DOHH2 (cell line): ENCODE data around the gene SCAF8.
A peak's percentile ranks its signal among the peaks of the same experiment; 100 is the strongest.

Experiments
- H3F3A ChIP-seq: fragments of 200-600 bp; sonication (generic), shearing (Covaris generic); 2 replicates; pipeline ENCODE4 v1.6.0; 2016; ENCODE audit warnings: antibody characterized with exemption, mild to moderate bottlenecking; ENCODE audit not compliant: control insufficient read depth, insufficient read depth
- H3K27ac ChIP-seq: fragments of 200-600 bp; sonication (generic); 2 replicates; pipeline ENCODE4 v1.5.1; 2014; ENCODE audit warnings: low read depth, mild to moderate bottlenecking, low read length, moderate library complexity
- H3K27me3 ChIP-seq: fragments of 200-600 bp; sonication (generic); 2 replicates; pipeline ENCODE4 v1.6.1; 2014; ENCODE audit warnings: mild to moderate bottlenecking, low read length, mixed read lengths; ENCODE audit not compliant: control insufficient read depth
- H3K36me3 ChIP-seq: fragments of 200-600 bp; sonication (generic); 2 replicates; pipeline ENCODE4 v1.6.1; 2014; ENCODE audit warnings: mild to moderate bottlenecking, low read length, moderate library complexity, mixed read lengths; ENCODE audit not compliant: control insufficient read depth
- H3K4me1 ChIP-seq: fragments of 200-600 bp; sonication (generic); 2 replicates; pipeline ENCODE4 v1.6.1; 2014; ENCODE audit warnings: mild to moderate bottlenecking, low read length, mixed read lengths; ENCODE audit not compliant: control insufficient read depth
- H3K4me2 ChIP-seq: fragments of 200-600 bp; sonication (generic); 2 replicates; pipeline ENCODE4 v1.6.0; 2014; ENCODE audit warnings: mild to moderate bottlenecking, low read length, moderate library complexity
- H3K4me3 ChIP-seq: fragments of 200-600 bp; sonication (generic); 2 replicates; pipeline ENCODE4 v1.5.1; 2014; ENCODE audit warnings: mild to moderate bottlenecking, low read length, mixed read lengths
- H3K79me2 ChIP-seq: fragments of 200-600 bp; sonication (generic); 2 replicates; pipeline ENCODE4 v1.6.1; 2014; ENCODE audit warnings: mild to moderate bottlenecking, low read length, mixed read lengths; ENCODE audit not compliant: control insufficient read depth
- H3K9me2 ChIP-seq: fragments of 200-600 bp; sonication (generic); replicated peaks from 2 replicates; pipeline ENCODE4 v1.6.1; 2014; ENCODE audit warnings: mild to moderate bottlenecking, low read length, mixed read lengths; ENCODE audit not compliant: control insufficient read depth
- H3K9me3 ChIP-seq: fragments of 200-600 bp; sonication (generic); 2 replicates; pipeline ENCODE4 v1.6.1; 2014; ENCODE audit warnings: antibody characterized with exemption, low read length, mixed read lengths; ENCODE audit not compliant: control insufficient read depth, insufficient read depth
- H4K20me1 ChIP-seq: fragments of 200-600 bp; sonication (generic); 2 replicates; pipeline ENCODE4 v1.6.0; 2014; ENCODE audit warnings: low read depth, mild to moderate bottlenecking, antibody characterized with exemption, low read length, moderate library complexity; ENCODE audit not compliant: control insufficient read depth, insufficient read depth
- EZH2phosphoT487 ChIP-seq: fragments of 200-600 bp; sonication (generic); IDR thresholded peaks from 2 replicates; pipeline ENCODE4 v1.6.1; 2017; ENCODE audit warnings: borderline replicate concordance, mild to moderate bottlenecking, antibody characterized with exemption, low read length, moderate library complexity, mixed read lengths
- TF ChIP-seq, protein P1 (sequence below): fragments of 200-600 bp; sonication (generic); IDR thresholded peaks from one replicate; pipeline ENCODE4 v1.5.1; 2014; ENCODE audit warnings: antibody characterized with exemption, mild to moderate bottlenecking, low read depth, low read length; ENCODE audit not compliant: poor library complexity, severe bottlenecking

SCAF8 gene

GRCh38 chr6:154745243-154745642 is 12.0 kb downstream of the SCAF8 start:
- Histone ChIP-seq H3K27ac (no peak overlapping the region), H3K4me1 (peaks cover 53% of the 10 kb centered on the region), H3F3A (no peaks in the 10 kb centered on the region), H3K36me3 (peaks cover 48% of the 10 kb centered on the region), H4K20me1 (peaks cover 7% of the 10 kb centered on the region), H3K4me3 (no peak overlapping the region), H3K27me3 (no peaks in the 10 kb centered on the region), H3K79me2 (peaks cover 100% of the 10 kb centered on the region), H3K9me2 (no peaks in the 10 kb centered on the region), H3K4me2 (peak overlapping the region; percentile 13; the same call in 1 of the 2 replicates), H3K9me3 (no peaks in the 10 kb centered on the region)
- TF ChIP-seq EZH2phosphoT487, result no peak
- TF ChIP-seq, protein P1, sequence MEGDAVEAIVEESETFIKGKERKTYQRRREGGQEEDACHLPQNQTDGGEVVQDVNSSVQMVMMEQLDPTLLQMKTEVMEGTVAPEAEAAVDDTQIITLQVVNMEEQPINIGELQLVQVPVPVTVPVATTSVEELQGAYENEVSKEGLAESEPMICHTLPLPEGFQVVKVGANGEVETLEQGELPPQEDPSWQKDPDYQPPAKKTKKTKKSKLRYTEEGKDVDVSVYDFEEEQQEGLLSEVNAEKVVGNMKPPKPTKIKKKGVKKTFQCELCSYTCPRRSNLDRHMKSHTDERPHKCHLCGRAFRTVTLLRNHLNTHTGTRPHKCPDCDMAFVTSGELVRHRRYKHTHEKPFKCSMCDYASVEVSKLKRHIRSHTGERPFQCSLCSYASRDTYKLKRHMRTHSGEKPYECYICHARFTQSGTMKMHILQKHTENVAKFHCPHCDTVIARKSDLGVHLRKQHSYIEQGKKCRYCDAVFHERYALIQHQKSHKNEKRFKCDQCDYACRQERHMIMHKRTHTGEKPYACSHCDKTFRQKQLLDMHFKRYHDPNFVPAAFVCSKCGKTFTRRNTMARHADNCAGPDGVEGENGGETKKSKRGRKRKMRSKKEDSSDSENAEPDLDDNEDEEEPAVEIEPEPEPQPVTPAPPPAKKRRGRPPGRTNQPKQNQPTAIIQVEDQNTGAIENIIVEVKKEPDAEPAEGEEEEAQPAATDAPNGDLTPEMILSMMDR, result no peak

DNA sequence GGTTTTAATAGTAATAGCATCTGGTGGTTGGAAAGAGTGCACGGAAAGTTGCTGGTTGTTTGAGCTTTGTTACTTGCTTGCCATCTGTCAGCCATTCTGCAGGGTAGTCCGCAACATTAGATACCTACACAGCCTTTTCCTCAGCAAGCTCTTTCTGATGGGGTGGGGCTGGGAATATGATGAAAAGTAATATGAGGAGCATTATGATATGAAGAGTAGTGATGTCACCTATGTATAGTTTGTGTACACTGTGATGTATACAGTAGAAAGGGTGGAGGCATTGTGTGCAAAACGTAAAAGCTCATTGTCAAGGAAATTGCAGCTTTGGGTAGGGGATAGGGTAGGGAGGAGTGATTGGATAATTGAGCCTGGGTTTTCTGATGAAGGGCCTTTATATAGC is 16.1 kb downstream of the SCAF8 start:
- TF ChIP-seq, protein P1, result no peak
- TF ChIP-seq EZH2phosphoT487, result no peak
- H3K36me3 ChIP-seq, result peaks cover 38% of the 10 kb centered on the region
- H4K20me1 ChIP-seq, result peaks cover 9% of the 10 kb centered on the region
- H3F3A ChIP-seq, result no peaks in the 10 kb centered on the region
- H3K4me1 ChIP-seq, result peaks cover 32% of the 10 kb centered on the region
- H3K27ac ChIP-seq, result no peak overlapping the region
- H3K9me3 ChIP-seq, result no peaks in the 10 kb centered on the region
- no peaks in the 10 kb centered on the region for H3K9me2 ChIP-seq
- no peaks in the 10 kb centered on the region for H3K27me3 ChIP-seq
- H3K4me2 ChIP-seq, result no peak overlapping the region
- H3K79me2 ChIP-seq, result peaks cover 98% of the 10 kb centered on the region
- H3K4me3 ChIP-seq, result no peak overlapping the region

- Histone ChIP-seq H3K4me1 (peaks cover 14% of the 10 kb centered on the region), H3K9me2 (no peaks in the 10 kb centered on the region), H3K79me2 (peaks cover 98% of the 10 kb centered on the region), H4K20me1 (peaks cover 10% of the 10 kb centered on the region), H3K36me3 (peaks cover 34% of the 10 kb centered on the region), H3K27ac (no peak overlapping the region), H3K4me3 (no peak overlapping the region), H3K9me3 (no peaks in the 10 kb centered on the region), H3K27me3 (no peaks in the 10 kb centered on the region), H3F3A (no peaks in the 10 kb centered on the region), H3K4me2 (no peak overlapping the region)
- TF ChIP-seq, protein P1, result no peak
- TF ChIP-seq EZH2phosphoT487, result no peak
These were observed 18.0 kb downstream of the SCAF8 start for GRCh38 chr6:154751011-154751800.
